Measurements from ENCODE around the gene EIPR1.

DNA sequence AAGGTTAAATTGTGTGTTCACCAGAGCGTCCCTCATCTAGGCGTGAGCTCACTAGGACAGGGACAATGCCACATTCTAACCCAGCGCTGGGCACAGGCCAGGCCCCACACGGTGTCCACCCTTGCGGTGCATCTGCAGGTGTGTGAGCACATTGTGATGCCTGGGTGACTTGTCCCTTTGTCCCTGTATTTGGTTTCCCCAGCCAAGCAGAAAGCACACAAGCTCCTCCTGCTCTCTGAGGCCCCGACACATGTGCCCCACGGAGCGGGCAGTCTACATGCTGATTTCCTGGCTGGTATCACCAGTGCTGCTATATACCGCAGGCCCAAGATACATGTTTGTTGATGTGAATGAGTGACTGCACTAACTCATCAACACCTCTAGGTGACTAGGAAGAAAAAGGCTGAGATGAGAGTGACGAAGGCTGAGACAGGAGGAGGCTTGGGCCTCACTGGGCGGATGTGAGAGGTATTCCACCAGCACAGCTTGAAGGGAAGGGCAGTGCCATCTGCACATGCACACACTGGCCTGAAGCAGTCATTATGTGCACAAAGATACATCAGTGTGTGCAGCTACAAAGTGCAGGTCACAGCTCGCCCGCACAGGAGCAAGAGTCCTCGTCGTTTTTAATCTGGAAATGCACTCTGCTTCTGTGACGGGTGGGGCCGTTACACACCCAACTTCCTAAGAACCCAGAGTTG is 205.9 kb downstream of the EIPR1 start:
- TF ChIP-seq, protein P1, sequence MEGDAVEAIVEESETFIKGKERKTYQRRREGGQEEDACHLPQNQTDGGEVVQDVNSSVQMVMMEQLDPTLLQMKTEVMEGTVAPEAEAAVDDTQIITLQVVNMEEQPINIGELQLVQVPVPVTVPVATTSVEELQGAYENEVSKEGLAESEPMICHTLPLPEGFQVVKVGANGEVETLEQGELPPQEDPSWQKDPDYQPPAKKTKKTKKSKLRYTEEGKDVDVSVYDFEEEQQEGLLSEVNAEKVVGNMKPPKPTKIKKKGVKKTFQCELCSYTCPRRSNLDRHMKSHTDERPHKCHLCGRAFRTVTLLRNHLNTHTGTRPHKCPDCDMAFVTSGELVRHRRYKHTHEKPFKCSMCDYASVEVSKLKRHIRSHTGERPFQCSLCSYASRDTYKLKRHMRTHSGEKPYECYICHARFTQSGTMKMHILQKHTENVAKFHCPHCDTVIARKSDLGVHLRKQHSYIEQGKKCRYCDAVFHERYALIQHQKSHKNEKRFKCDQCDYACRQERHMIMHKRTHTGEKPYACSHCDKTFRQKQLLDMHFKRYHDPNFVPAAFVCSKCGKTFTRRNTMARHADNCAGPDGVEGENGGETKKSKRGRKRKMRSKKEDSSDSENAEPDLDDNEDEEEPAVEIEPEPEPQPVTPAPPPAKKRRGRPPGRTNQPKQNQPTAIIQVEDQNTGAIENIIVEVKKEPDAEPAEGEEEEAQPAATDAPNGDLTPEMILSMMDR (IDR thresholded peaks at IDR 0.05): no peak
- TF ChIP-seq POLR2A (IDR thresholded peaks at IDR 0.05): no peak
